Motor neuron (in vitro differentiated cells): ENCODE data around the gene RNASEH1. TPM values are rescaled to one million over a fixed set of nuclear protein-coding genes. Genes with fewer than 3 reads are reported as not detected.

Source experiments
- ATAC-seq, 8 experiments: fragments of 200-7000 bp; cut with Tn5 transposase; replicated peaks in 6 of 8; 2 replicates each; pipeline ENCODE4 v1.8.0; 2021; ENCODE audit warnings: mild to moderate bottlenecking in 8 of 8, moderate library complexity in 8 of 8
- H3K27ac ChIP-seq, 2 donors: fragments of 250-450 bp; sonication (Bioruptor Pico); 2 replicates each; pipeline ENCODE4 v1.9.0; 2021; ENCODE audit warnings: antibody characterized with exemption in 2 of 2, mild to moderate bottlenecking in 2 of 2, moderate library complexity in 1 of 2
- H3K4me1 ChIP-seq, 2 donors: fragments of 250-450 bp; sonication (Bioruptor Pico); replicated peaks in 1 of 2; 2 replicates each; pipeline ENCODE4 v1.6.1; 2021; ENCODE audit warnings: antibody characterized with exemption in 2 of 2, mild to moderate bottlenecking in 2 of 2, moderate library complexity in 1 of 2
- H3K4me3 ChIP-seq, 5 donors: fragments of 250-450 bp; sonication (Bioruptor Pico); 2 replicates each; pipeline ENCODE4 v1.9.0; 2021; ENCODE audit warnings: antibody characterized with exemption in 5 of 5, mild to moderate bottlenecking in 5 of 5, moderate library complexity in 4 of 5
- WGBS, 10 experiments: fragments of 450-650 bp; shearing (Covaris generic); methylation state at CpG; one replicate each; pipeline ENCODE4 v1.0.0; 2022; 5-methylcytosine and 5-hydroxymethylcytosine counted together
- in situ Hi-C, 9 experiments: fragments of 400-800 bp; cut with MboI; loops; one replicate each; pipeline ENCODE4 v1.15.0; 2021; ENCODE audit warnings: low sequenced_read_pairs in 9 of 9, low pct_unique_long_range_greater_than_20kb in 2 of 9; ENCODE audit not compliant: unreplicated experiment in 9 of 9
- total RNA-seq, 8 experiments: library from RNA; unstranded; fragments of 300-600 nt; gene quantifications; 2 replicates each; pipeline versions ENCODE4 v1.2.3 to v1.2.4, GENCODE V29; 2022

The RNASEH1 gene
- total RNA-seq, 8 experiments from 2014 or later: 16.0 to 47.2 (median 24.6) TPM

DNA sequence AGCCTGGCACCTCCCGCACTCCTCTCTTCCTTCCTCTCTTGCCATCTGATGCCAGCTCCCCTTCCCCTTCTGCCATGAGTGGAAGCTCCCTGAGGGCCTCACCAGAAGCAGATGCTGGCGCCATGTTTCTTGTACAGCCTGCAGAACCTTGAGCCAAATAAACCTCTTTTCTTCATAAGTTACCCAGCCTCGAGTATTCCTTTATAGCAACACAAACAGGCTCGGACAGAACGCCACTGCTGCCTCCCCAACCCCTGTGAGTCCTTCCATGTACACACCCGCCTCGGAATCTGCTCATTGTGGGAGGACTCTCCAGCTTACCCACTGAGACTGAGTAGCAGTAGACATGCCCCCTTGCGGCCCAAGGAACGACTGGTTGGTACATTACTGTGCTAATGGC is 8.7 kb upstream of the RNASEH1 start:
- no peak overlapping the region for H3K27ac ChIP-seq
- H3K4me1 ChIP-seq: no peaks in the 10 kb centered on the region
- 83 to 100% (median 100%) methylated on average over 1 to 6 of the region's 9 CpGs; no CpG with 5 or more reads in 3 of the 10 experiments for WGBS, 10 experiments
- H3K4me3 ChIP-seq: no peak overlapping the region
- in situ Hi-C loops: no loop called here
- no peak for ATAC-seq

GRCh38 chr2:3565117-3565516 is 7.0 kb upstream of the RNASEH1 start:
- Histone ChIP-seq H3K4me3 (no peak overlapping the region), H3K27ac (no peak overlapping the region), H3K4me1 (no peaks in the 10 kb centered on the region)
- 58 to 100% (median 99%) methylated on average over 1 to 6 of the region's 6 CpGs; no CpG with 5 or more reads in 2 of the 10 experiments for WGBS, 10 experiments
- in situ Hi-C loops: no loop called here
- no peak for ATAC-seq

GRCh38 chr2:3563521-3563976 is 5.4 kb upstream of the RNASEH1 start:
- no peak for ATAC-seq
- in situ Hi-C loops: no loop called here

DNA sequence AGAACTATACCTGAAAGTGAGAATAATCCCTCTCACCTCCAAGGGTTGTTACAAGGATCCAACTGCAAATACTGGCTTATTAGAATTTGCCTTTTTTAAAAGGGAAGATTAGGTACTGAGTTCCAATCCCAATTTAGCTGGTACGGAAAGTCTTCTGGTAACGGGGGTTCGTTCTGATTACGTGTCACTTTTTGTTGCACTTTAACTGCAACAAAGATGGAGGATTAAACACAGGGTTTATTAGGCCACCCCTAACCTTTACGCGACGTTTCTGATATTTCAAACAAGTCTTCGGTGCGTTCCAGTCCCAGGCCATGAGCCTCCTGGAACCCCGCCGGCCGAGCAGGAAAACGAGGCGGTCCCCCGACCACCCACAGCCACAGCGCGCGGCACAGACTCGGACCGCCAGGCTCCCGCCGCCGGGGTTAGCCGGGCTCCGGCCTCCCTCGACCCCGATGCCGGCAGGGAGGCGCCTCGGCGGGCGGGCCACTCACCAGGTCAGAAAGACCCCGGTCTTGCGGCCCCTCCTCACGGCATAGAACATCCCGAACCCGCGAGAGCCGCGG is 411 bp downstream of the RNASEH1 start:
- in situ Hi-C loops: no loop called here
- 0 to 25% (median 1%) methylated on average over 1 to 16 of the region's 40 CpGs; no CpG with 5 or more reads in 2 of the 10 experiments for WGBS, 10 experiments
- ATAC-seq: peak in 4 of 8 experiments; percentile 3 to 41 (median 25)
- Histone ChIP-seq H3K27ac (peak overlapping the region; percentile 85 to 93), H3K4me3 (peak overlapping the region; percentile 68 to 98 (median 96)), H3K4me1 (peaks cover 5 to 10% of the 10 kb centered on the region in 2 donors)

More at GRCh38 chr2:3563521-3563976, 5.4 kb upstream of the RNASEH1 start:
- H3K27ac ChIP-seq: no peak overlapping the region
- 50 to 100% (median 100%) methylated on average over 1 to 5 of the region's 5 CpGs; no CpG with 5 or more reads in 2 of the 10 experiments for WGBS, 10 experiments
- no peak overlapping the region for H3K4me3 ChIP-seq
- peaks cover 0 to 6% of the 10 kb centered on the region in 2 donors for H3K4me1 ChIP-seq

DNA sequence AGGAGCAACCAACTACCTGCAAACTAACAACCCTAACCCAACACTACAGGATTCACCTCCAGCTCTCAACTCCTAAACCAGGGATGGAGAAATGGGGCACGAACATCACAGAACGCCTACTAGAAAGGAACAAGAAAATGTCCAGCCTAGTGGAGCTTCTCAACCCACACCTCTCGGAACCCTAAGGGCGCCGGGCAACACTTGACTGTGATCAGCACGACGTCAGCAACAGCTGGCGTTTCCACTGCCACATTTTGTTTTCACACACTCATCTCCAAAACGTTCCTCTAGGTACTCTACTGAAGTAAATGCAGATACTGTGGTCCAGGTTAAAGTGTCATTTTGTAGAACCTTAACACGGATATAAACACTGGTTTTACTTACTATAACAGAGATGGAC is 4.2 kb downstream of the RNASEH1 start:
- Histone ChIP-seq H3K4me3 (no peak overlapping the region), H3K4me1 (peaks cover 5% of the 10 kb centered on the region in 2 donors), H3K27ac (no peak overlapping the region)
- WGBS, 10 experiments: 67 to 100% (median 90%) methylated on average over 1 to 9 of the region's 10 CpGs; no CpG with 5 or more reads in 1 of the 10 experiments
- ATAC-seq: no peak
- in situ Hi-C loops: no loop called here

GRCh38 chr2:3547915-3548314 is 10.2 kb downstream of the RNASEH1 start:
- WGBS, 10 experiments: 60 to 100% (median 100%) methylated on average over 1 to 2 of the region's 2 CpGs; no CpG with 5 or more reads in 1 of the 10 experiments

DNA sequence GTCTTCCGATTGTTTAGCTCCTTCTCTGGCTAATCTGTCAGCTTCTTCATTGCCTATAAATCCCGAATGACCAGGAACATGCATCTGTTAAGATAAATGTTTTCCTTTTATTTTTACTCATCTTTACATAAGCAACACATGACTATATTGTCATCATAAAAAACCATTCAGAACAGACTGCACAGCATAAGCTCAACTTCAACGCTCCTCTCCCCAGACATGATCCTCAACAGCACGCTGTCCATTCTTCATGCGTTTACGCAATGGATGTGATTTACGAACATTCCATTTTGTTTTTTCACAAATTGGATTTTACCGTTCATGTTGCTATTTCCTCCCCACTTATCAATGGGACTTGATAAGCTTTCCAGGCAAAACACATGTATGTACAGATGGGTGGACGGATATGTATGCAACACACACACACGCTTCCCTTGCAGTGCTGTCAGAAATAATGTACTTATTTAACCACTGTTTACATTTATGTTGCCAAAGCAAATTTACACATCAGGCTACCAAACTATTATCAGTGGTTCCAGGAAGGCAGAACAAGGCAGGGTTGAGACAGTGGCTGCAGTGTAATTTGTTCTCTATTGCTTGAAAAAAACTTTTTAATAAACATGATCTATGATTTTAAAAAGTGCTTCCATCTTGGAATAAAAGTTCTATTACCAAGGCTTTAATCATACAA is 12.2 kb downstream of the RNASEH1 start:
- 87 to 99% (median 94%) methylated on average over 4 to 10 of the region's 10 CpGs for WGBS, 10 experiments
- Histone ChIP-seq H3K4me1 (no peaks in the 10 kb centered on the region), H3K4me3 (no peak overlapping the region), H3K27ac (no peak overlapping the region)
- in situ Hi-C loops: no loop called here
- ATAC-seq: no peak

More at GRCh38 chr2:3547915-3548314, 10.2 kb downstream of the RNASEH1 start:
- ATAC-seq: no peak
- Histone ChIP-seq H3K27ac (no peak overlapping the region), H3K4me1 (no peaks in the 10 kb centered on the region), H3K4me3 (no peak overlapping the region)
- in situ Hi-C loops: no loop called here

- ATAC-seq: no peak
- in situ Hi-C loops: no loop called here
- Histone ChIP-seq H3K27ac (no peak overlapping the region), H3K4me3 (no peak overlapping the region), H3K4me1 (no peaks in the 10 kb centered on the region)
- 45 to 97% (median 89%) methylated on average over 1 to 6 of the region's 6 CpGs; no CpG with 5 or more reads in 1 of the 10 experiments for WGBS, 10 experiments
These were observed 15.0 kb downstream of the RNASEH1 start for GRCh38 chr2:3543023-3543683.

GRCh38 chr2:3542107-3542506 is 16.0 kb downstream of the RNASEH1 start:
- Histone ChIP-seq H3K27ac (no peak overlapping the region), H3K4me1 (no peaks in the 10 kb centered on the region), H3K4me3 (no peak overlapping the region)
- ATAC-seq: no peak
- 91 to 100% (median 95%) methylated on average over 4 to 5 of the region's 5 CpGs for whole genome bisulfite sequencing, 10 experiments
- in situ Hi-C loops: no loop called here

- ATAC-seq: no peak
- Histone ChIP-seq H3K27ac (no peak overlapping the region), H3K4me1 (peaks cover 12 to 14% of the 10 kb centered on the region in 2 donors), H3K4me3 (no peak overlapping the region)
- in situ Hi-C loops: no loop called here
- 80 to 97% (median 86%) methylated on average over 1 to 9 of the region's 9 CpGs; no CpG with 5 or more reads in 1 of the 10 experiments for WGBS, 10 experiments
These were observed 18.3 kb downstream of the RNASEH1 start for GRCh38 chr2:3539836-3540235.

- WGBS, 10 experiments: 57 to 100% (median 98%) methylated on average over 1 to 8 of the region's 16 CpGs; no CpG with 5 or more reads in 1 of the 10 experiments
- H3K4me3 ChIP-seq: peak overlapping the region in 3 of 5 donors; percentile 6 to 36 (median 23)
- in situ Hi-C loops: no loop called here
- H3K27ac ChIP-seq: peak overlapping the region; percentile 32 to 58
- peaks cover 22 to 25% of the 10 kb centered on the region in 2 donors for H3K4me1 ChIP-seq
- ATAC-seq: peak; percentile 4 to 68 (median 48)
These were observed 21.2 kb downstream of the RNASEH1 start for GRCh38 chr2:3536682-3537632.
